ENCODE measurements around the gene WNT5B. TPM values are rescaled to one million over a fixed set of nuclear protein-coding genes. Genes with fewer than 3 reads are reported as not detected.

Gene WNT5B
- total and polyA plus RNA-seq, 4 donors, result 0.59 to 2.4 (median 0.97) TPM

GRCh38 chr12:1645819-1646218 is 16.8 kb downstream of the WNT5B start:
- Histone ChIP-seq H3K4me3 (ENCODE audit: low read depth in 1 of 3, low read length in 3 of 3) (no peak overlapping the region), H3K9me3 (ENCODE audit: control insufficient read depth in 4 of 4, low read length in 3 of 4) (no peaks in the 10 kb centered on the region), H3K9ac (ENCODE audit: low read depth in 1 of 2, low read length in 2 of 2) (no peak overlapping the region), H3K36me3 (ENCODE audit: control insufficient read depth in 4 of 4, insufficient read depth in 3 of 4, low read depth in 1 of 4, low read length in 3 of 4) (peaks cover 0 to 4% (median 0%) of the 10 kb centered on the region in 4 donors), H3K27me3 (ENCODE audit: control insufficient read depth in 4 of 4, insufficient read depth in 4 of 4, low read length in 3 of 4) (no peaks in the 10 kb centered on the region), H3K4me1 (ENCODE audit: control insufficient read depth in 4 of 4, insufficient read depth in 4 of 4, low read length in 3 of 4) (peaks cover 2 to 14% (median 8%) of the 10 kb centered on the region in 4 donors), H3K27ac (ENCODE audit: low read depth in 1 of 2, low read length in 2 of 2) (no peak overlapping the region)
- TF ChIP-seq RAD21 (IDR thresholded peaks at IDR 0.05) (no peak), HNF4A (conservative IDR thresholded peaks at IDR 0.05) (no peak), ATF3 (IDR thresholded peaks at IDR 0.05) (no peak), CTCF (IDR thresholded peaks at IDR 0.05; ENCODE audit: low read depth, low read length, missing input control) (no peak), HNF4G (IDR thresholded peaks at IDR 0.05) (no peak), EGR1 (IDR thresholded peaks at IDR 0.05; ENCODE audit: low read depth in 2 of 2) (no peak), NR2F2 (IDR thresholded peaks at IDR 0.05) (no peak), FOXA1 (IDR thresholded peaks at IDR 0.05) (no peak), MAX (IDR thresholded peaks at IDR 0.05) (no peak), RXRA (IDR thresholded peaks at IDR 0.05) (no peak), ZBTB33 (IDR thresholded peaks at IDR 0.05) (no peak), FOXA2 (IDR thresholded peaks at IDR 0.05) (no peak), YY1 (IDR thresholded peaks at IDR 0.05) (no peak), GABPA (IDR thresholded peaks at IDR 0.05 in 1 of 2, conservative IDR thresholded peaks at IDR 0.05 in 1 of 2) (no peak)
- DNase-seq (ENCODE audit: low spot score), result no peak
- WGBS, result 98% methylated on average over 29 of the region's 29 CpGs

GRCh38 chr12:1646569-1647284 is 17.7 kb downstream of the WNT5B start:
- Histone ChIP-seq H3K36me3 (ENCODE audit: control insufficient read depth in 4 of 4, insufficient read depth in 3 of 4, low read depth in 1 of 4, low read length in 3 of 4) (peaks cover 0 to 4% (median 0%) of the 10 kb centered on the region in 4 donors), H3K4me1 (ENCODE audit: control insufficient read depth in 4 of 4, insufficient read depth in 4 of 4, low read length in 3 of 4) (peaks cover 2 to 19% (median 14%) of the 10 kb centered on the region in 4 donors), H3K9ac (ENCODE audit: low read depth in 1 of 2, low read length in 2 of 2) (no peak overlapping the region), H3K27ac (ENCODE audit: low read depth in 1 of 2, low read length in 2 of 2) (no peak overlapping the region), H3K27me3 (ENCODE audit: control insufficient read depth in 4 of 4, insufficient read depth in 4 of 4, low read length in 3 of 4) (no peaks in the 10 kb centered on the region), H3K9me3 (ENCODE audit: control insufficient read depth in 4 of 4, low read length in 3 of 4) (no peaks in the 10 kb centered on the region), H3K4me3 (ENCODE audit: low read depth in 1 of 3, low read length in 3 of 3) (no peak overlapping the region)
- no peak for TF ChIP-seq JUND (IDR thresholded peaks at IDR 0.05)
- no peak for TF ChIP-seq REST (IDR thresholded peaks at IDR 0.05)
- no peak for TF ChIP-seq FOXA2 (IDR thresholded peaks at IDR 0.05)
- no peak for TF ChIP-seq HNF4A (conservative IDR thresholded peaks at IDR 0.05)
- TF ChIP-seq CTCF (IDR thresholded peaks at IDR 0.05; ENCODE audit: low read depth, low read length, missing input control), result no peak
- no peak for TF ChIP-seq TAF1 (conservative IDR thresholded peaks at IDR 0.05)
- TF ChIP-seq FOXA1 (IDR thresholded peaks at IDR 0.05), result no peak
- no peak for TF ChIP-seq RXRA (IDR thresholded peaks at IDR 0.05)
- 87% methylated on average over 21 of the region's 21 CpGs for WGBS
- no peak for DNase-seq (ENCODE audit: low spot score)
